GM18907 (cell line): ENCODE measurements around the gene SKOR1.

ENCODE experiments used
- ATAC-seq: cut with Tn5 transposase; IDR thresholded peaks from one replicate; pipeline ENCODE4 v1.9.1; 2021; ENCODE audit warnings: mild to moderate bottlenecking, moderate library complexity; ENCODE audit not compliant: unreplicated experiment

SKOR1 gene

GRCh38 chr15:67883234-67883773 is 58.0 kb downstream of the SKOR1 start:
- no peak for ATAC-seq

- ATAC-seq = no peak
Measured at GRCh38 chr15:67884009-67884408, 58.7 kb downstream of the SKOR1 start.
